ENCODE results near the gene CHD3.

GRCh38 chr17:7839876-7840261 is 48.7 kb upstream of the CHD3 start:
- no peak for TF ChIP-seq POLR2A (IDR thresholded peaks at IDR 0.05)
- TF ChIP-seq CTCF (IDR thresholded peaks at IDR 0.05): no peak
